CMK (cell line): ENCODE data around the gene SRSF6.
"Not testable (repeated sequence)": the region's sequence is repeated elsewhere in the genome, so short reads cannot be mapped to it uniquely, and the experiment has no call there.

Source experiments
- DNase-seq: peaks from one replicate; pipeline ENCODE4 v3.0.0-alpha.2; 2010; ENCODE audit warnings: low read depth

SRSF6 gene

DNA sequence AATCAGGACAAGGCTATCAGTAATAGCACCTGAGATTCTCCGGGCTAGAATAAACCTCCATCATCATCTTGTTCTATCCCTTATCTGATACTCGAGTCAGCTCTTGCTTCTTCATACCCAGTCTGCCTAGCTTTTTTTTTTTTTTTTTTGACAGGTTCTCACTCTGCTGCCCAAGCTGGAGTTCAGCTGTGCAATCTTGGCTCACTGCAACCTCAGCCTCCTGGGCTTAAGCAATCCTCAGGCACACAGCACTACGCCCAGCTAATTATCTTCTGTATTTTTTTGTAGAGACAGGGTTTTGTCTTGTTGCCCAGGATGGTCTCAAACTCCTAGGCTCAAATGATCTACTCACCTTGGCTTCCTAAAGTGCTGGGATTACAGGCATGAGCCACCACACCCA, 19.5 kb downstream of the SRSF6 start:
- DNase-seq, result no peak

DNA sequence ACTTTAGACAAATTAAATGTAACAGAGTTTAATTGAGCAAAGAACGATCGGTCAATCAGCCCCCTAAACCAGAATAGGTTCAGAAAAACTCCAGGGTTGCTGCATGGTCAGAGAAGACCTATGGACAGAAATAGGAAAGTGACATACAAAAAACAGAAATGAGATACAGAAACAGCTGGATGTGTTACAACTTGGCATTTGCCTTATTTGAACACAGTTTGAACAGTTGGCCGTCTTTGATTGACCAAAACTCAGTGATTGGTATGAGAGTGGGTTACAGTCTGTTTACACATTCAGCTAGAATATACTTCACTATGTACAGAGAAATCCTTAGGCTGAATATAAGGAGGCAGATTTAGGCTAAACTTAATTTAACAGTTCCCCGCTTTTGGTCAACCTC, 19.9 kb downstream of the SRSF6 start:
- DNase-seq, result no peak

- DNase-seq, result no peak
Measured at GRCh38 chr20:43490038-43490437, 32.3 kb downstream of the SRSF6 start.

GRCh38 chr20:43492101-43492500, 34.4 kb downstream of the SRSF6 start:
- DNase-seq, result no peak

GRCh38 chr20:43495388-43495787, 37.7 kb downstream of the SRSF6 start:
- no peak for DNase-seq

GRCh38 chr20:43502021-43502420, 44.3 kb downstream of the SRSF6 start:
- DNase-seq, result not testable (repeated sequence)

GRCh38 chr20:43506238-43506637, 48.5 kb downstream of the SRSF6 start:
- no peak for DNase-seq

- no peak for DNase-seq
Measured at GRCh38 chr20:43507150-43508080, 49.7 kb downstream of the SRSF6 start, which contains the start of gene L3MBTL1. TSS of gene L3MBTL1 (plus strand) at chr20:43507697. CDS start at chr20:43513504, 5,807 bp downstream.

DNA sequence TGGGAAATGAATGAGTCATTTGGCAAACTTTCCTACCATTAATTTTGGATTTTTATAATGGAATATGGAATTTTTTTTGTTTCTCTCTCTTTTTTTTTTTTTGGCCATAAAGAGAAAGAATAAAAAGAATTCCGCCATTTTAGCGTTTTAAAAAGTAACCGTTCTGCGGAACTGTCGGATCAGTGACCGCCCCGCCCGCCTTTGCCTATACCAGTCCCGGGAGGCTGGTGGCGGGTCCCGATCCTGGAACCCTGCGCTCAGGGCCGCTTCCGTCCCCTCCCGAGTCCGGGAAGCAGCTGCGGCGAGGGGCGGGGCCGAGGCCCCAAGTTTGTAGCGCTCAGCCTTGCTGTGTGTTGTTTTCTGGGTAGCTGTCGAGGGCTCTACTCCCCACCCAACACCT, 50.4 kb downstream of the SRSF6 start:
- DNase-seq, result no peak

DNA sequence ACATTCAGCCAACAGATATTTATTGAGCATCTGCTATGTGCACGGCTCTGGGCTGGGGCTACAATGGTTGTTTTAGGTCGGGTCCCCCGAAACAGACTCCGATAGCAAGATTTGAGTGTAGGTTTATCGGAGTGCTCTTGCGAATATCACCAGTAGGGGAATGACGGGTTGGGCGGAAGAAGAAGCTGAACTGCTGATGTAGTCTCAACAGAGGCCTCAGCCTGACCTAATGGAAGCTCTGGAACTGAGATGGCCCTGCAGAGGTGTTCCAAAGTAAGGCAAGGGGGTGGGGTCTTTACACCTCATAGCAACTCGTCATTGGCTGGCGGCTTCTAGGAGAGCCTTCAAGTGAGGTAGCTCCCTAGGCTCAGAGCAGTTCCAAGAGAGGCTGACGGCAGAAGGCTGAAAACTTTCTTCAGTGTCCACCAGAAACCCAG, 50.9 kb downstream of the SRSF6 start:
- DNase-seq, result no peak

- no peak for DNase-seq
Measured at GRCh38 chr20:43511879-43512278, 54.2 kb downstream of the SRSF6 start.

GRCh38 chr20:43513372-43513930, 55.8 kb downstream of the SRSF6 start:
- DNase-seq, result no peak
